Parathyroid adenoma (tissue), 2 donors: Measurements from ENCODE around the gene FBXO41.

ENCODE experiments used
- H2AFZ ChIP-seq: fragments of 300-600 bp; sonication (generic); one replicate; pipeline ENCODE4 v1.7.0; 2017; ENCODE audit warnings: antibody characterized with exemption, mild to moderate bottlenecking
- H3K27ac ChIP-seq: fragments of 300-600 bp; sonication (generic); one replicate; pipeline ENCODE4 v1.7.0; 2017
- H3K27me3 ChIP-seq: fragments of 300-600 bp; sonication (generic); one replicate; pipeline ENCODE4 v1.7.0; 2017; ENCODE audit warnings: low read length; ENCODE audit not compliant: control insufficient read depth, insufficient read depth
- H3K36me3 ChIP-seq: fragments of 300-600 bp; sonication (generic); one replicate; pipeline ENCODE4 v1.7.0; 2017; ENCODE audit warnings: low read length; ENCODE audit not compliant: control insufficient read depth, insufficient read depth
- H3K4me1 ChIP-seq: fragments of 300-600 bp; sonication (generic); one replicate; pipeline ENCODE4 v1.7.0; 2017; ENCODE audit warnings: control low read depth
- H3K4me2 ChIP-seq: fragments of 300-600 bp; sonication (generic); one replicate; pipeline ENCODE4 v1.7.0; 2017; ENCODE audit warnings: low read length
- H3K4me3 ChIP-seq: fragments of 300-600 bp; sonication (generic); one replicate; pipeline ENCODE4 v1.7.0; 2017; ENCODE audit warnings: low read depth, low read length
- H3K79me2 ChIP-seq: fragments of 300-600 bp; sonication (generic); one replicate; pipeline ENCODE4 v1.7.0; 2017; ENCODE audit warnings: control low read depth
- H3K9ac ChIP-seq: fragments of 300-600 bp; sonication (generic); one replicate; pipeline ENCODE4 v1.7.0; 2017; ENCODE audit warnings: mild to moderate bottlenecking
- H3K9me3 ChIP-seq: fragments of 300-600 bp; sonication (generic); one replicate; pipeline ENCODE4 v1.7.0; 2017; ENCODE audit warnings: low read length; ENCODE audit not compliant: control insufficient read depth
- TF ChIP-seq, protein P1 (sequence below): fragments of 300-600 bp; sonication (generic); IDR thresholded peaks from one replicate; pipeline ENCODE4 v1.7.0; 2017; ENCODE audit warnings: antibody characterized with exemption, mild to moderate bottlenecking
- donor health status: primary hyperparathyroidism.

Gene FBXO41

DNA sequence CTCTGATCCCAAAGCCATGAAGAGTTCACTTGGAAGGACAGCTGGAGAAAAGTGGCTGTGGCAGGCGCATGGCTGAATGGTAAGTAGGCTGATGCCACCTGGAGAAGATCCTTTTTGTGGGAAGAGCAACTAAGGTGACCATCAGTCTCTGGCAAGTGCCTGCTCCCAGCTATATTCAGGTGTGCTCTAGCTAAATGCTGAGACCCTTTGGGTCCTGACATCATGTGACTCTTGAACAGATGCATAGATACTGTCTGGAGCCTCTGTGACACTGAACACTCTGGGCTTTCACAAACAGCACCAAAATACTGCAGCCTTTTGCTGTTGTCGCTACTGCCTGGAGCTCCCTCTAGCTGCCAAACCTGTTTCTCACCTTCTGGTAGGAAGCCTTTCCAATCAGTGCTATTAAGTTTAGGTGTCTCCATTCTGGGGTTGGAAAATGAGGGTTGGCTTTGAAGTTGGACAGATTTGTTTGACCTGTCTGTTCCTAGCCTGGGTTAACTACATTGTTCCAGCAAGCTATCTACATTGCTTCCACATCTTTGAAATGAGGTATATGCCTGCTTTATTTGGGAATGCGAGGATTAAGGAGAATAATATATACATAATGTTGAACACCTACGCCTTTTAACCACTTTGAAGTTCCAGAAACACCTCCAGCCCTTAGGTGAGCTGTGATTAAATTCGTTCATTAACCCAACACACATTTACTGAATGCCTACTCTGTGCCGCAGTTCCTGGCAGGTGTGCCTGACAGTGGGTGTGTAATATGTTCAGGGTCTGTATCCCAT is 6.0 kb upstream of the FBXO41 start:
- TF ChIP-seq, protein P1, sequence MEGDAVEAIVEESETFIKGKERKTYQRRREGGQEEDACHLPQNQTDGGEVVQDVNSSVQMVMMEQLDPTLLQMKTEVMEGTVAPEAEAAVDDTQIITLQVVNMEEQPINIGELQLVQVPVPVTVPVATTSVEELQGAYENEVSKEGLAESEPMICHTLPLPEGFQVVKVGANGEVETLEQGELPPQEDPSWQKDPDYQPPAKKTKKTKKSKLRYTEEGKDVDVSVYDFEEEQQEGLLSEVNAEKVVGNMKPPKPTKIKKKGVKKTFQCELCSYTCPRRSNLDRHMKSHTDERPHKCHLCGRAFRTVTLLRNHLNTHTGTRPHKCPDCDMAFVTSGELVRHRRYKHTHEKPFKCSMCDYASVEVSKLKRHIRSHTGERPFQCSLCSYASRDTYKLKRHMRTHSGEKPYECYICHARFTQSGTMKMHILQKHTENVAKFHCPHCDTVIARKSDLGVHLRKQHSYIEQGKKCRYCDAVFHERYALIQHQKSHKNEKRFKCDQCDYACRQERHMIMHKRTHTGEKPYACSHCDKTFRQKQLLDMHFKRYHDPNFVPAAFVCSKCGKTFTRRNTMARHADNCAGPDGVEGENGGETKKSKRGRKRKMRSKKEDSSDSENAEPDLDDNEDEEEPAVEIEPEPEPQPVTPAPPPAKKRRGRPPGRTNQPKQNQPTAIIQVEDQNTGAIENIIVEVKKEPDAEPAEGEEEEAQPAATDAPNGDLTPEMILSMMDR, result peak; percentile 77
- Histone ChIP-seq H3K27ac (no peak overlapping the region), H3K79me2 (no peaks in the 10 kb centered on the region), H3K4me3 (no peak overlapping the region), H3K4me2 (no peak overlapping the region), H3K9ac (no peak overlapping the region), H3K36me3 (no peaks in the 10 kb centered on the region), H3K4me1 (peaks cover under 1% of the 10 kb centered on the region), H3K27me3 (peaks cover 19% of the 10 kb centered on the region), H3K9me3 (no peaks in the 10 kb centered on the region), H2AFZ (no peak overlapping the region)

DNA sequence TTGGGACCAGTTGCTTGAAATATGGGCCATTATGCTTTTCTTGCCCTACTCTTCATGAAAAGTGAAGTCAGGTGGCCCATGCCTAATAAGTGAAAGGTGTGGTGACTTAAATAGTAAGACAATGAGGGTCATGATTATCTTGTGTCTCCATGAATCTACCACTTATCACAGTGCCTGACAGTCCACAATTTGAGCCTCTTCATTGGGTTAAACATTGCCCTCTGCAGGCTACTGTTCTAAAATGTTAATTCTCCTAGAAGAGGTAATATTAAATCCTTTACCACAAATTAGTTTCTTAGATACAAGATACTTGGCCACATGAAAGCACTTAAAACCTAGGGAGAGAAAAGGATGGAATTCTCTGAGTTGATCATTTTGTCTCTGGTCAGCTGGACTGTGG is 5.0 kb upstream of the FBXO41 start:
- Histone ChIP-seq H3K36me3 (no peaks in the 10 kb centered on the region), H3K9ac (no peak overlapping the region), H3K4me2 (no peak overlapping the region), H3K27me3 (peaks cover 19% of the 10 kb centered on the region), H3K4me3 (no peak overlapping the region), H3K4me1 (peaks cover 5% of the 10 kb centered on the region), H2AFZ (no peak overlapping the region), H3K79me2 (no peaks in the 10 kb centered on the region), H3K9me3 (no peaks in the 10 kb centered on the region), H3K27ac (no peak overlapping the region)
- TF ChIP-seq, protein P1, result no peak

DNA sequence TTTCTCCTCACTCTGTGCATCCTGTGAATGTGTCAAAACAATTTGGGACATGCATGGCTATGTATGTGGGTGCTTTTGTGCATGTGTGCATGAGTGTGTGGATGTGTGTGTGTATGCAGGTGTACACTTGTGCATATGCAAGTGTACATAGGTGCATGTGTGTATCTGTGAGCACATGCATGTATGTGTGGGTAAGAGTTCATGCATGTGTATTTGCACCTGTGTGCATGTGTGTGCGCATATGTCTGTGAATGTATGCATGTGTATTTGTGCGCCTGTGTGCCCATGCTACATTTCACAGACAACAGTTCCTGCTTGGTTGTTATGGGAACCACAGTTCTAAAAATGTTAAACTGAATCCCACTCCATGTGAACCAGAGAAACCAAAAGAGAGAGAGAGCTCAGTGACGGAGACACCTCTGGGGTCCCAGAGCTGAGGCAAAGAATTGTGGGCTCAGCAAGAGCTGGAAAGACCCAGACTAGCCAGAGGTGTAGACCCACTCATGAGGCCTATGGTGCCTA is 1.9 kb upstream of the FBXO41 start:
- Histone ChIP-seq H3K4me1 (peaks cover 12% of the 10 kb centered on the region), H3K4me2 (no peak overlapping the region), H2AFZ (no peak overlapping the region), H3K27ac (no peak overlapping the region), H3K4me3 (no peak overlapping the region), H3K9ac (no peak overlapping the region), H3K9me3 (no peaks in the 10 kb centered on the region), H3K36me3 (no peaks in the 10 kb centered on the region), H3K27me3 (no peaks in the 10 kb centered on the region), H3K79me2 (no peaks in the 10 kb centered on the region)
- TF ChIP-seq, protein P1, result no peak

DNA sequence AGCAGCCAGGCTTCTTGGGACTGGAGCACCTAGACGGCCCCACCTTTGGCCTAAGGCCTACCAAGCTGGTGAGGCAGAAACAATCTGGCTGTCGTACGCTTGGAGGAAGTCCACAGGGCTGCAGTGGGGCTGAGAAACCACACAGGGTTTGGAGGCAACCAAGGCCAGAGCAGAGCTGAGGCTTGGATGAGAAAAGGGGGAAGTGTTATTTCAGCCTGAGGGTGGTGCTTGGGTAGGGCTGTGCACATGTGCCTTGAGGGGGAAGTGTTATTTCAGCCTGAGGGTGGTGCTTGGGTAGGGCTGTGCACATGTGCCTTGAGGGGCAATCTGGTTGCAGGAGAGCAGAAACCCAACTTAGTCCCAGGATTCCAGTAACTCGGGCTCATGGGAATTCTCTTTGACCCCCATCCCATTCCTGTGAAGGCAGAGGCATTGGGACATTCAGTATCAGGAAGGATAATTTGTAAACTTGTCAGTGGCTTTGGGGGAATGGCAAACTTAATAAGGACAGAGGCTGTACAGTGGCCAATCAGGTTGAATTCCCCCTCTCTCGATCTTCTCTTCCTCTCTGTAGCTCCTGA is 971 bp upstream of the FBXO41 start:
- Histone ChIP-seq H3K27ac (no peak overlapping the region), H3K4me1 (peaks cover 12% of the 10 kb centered on the region), H2AFZ (peak overlapping the region; percentile 93), H3K27me3 (no peaks in the 10 kb centered on the region), H3K9ac (no peak overlapping the region), H3K36me3 (no peaks in the 10 kb centered on the region), H3K79me2 (no peaks in the 10 kb centered on the region), H3K4me2 (peak overlapping the region; percentile 73), H3K9me3 (no peaks in the 10 kb centered on the region), H3K4me3 (no peak overlapping the region)
- TF ChIP-seq, protein P1, result no peak
